Ishikawa (cell line): ENCODE results near the gene WDR83.

Source experiments
- CEBPB ChIP-seq: IDR thresholded peaks from 2 replicates; pipeline ENCODE4 v1.6.1; 2012
- CREB1 ChIP-seq: IDR thresholded peaks from 2 replicates; pipeline ENCODE4 v1.6.1; 2012; ENCODE audit warnings: low read depth
- EGR1 ChIP-seq: IDR thresholded peaks from 2 replicates; pipeline ENCODE4 v1.6.1; 2012
- EP300 ChIP-seq: IDR thresholded peaks from 2 replicates; pipeline ENCODE4 v1.6.1; 2012; ENCODE audit warnings: borderline replicate concordance
- FOXM1 ChIP-seq: IDR thresholded peaks from 2 replicates; pipeline ENCODE4 v1.6.1; 2012; ENCODE audit warnings: low read depth, borderline replicate concordance
- NFIC ChIP-seq: IDR thresholded peaks from 2 replicates; pipeline ENCODE4 v1.6.1; 2012
- RAD21 ChIP-seq: IDR thresholded peaks from 2 replicates; pipeline ENCODE4 v1.6.1; 2012; ENCODE audit warnings: low read depth
- TAF1 ChIP-seq: IDR thresholded peaks from 2 replicates; pipeline ENCODE4 v1.6.1; 2012; ENCODE audit warnings: low read depth, mild to moderate bottlenecking
- TCF12 ChIP-seq: IDR thresholded peaks from 2 replicates; pipeline ENCODE4 v1.6.1; 2012; ENCODE audit warnings: low read depth
- TEAD4 ChIP-seq: IDR thresholded peaks from 2 replicates; pipeline ENCODE4 v1.6.1; 2012
- YY1 ChIP-seq: IDR thresholded peaks from 2 replicates; pipeline ENCODE4 v1.6.1; 2012; ENCODE audit warnings: low read depth
- ZBTB7A ChIP-seq: IDR thresholded peaks from 2 replicates; pipeline ENCODE4 v1.6.1; 2012; ENCODE audit warnings: low read depth
- TF ChIP-seq, protein P1 (sequence below): IDR thresholded peaks from 2 replicates; pipeline ENCODE4 v1.6.1; 2012; ENCODE audit warnings: low read depth, mild to moderate bottlenecking
- TF ChIP-seq, protein P2 (sequence below): IDR thresholded peaks from 2 replicates; pipeline ENCODE4 v1.6.1; 2012
- TF ChIP-seq, protein P3 (sequence below): IDR thresholded peaks from 2 replicates; pipeline ENCODE4 v1.6.1; 2012

WDR83 gene

DNA sequence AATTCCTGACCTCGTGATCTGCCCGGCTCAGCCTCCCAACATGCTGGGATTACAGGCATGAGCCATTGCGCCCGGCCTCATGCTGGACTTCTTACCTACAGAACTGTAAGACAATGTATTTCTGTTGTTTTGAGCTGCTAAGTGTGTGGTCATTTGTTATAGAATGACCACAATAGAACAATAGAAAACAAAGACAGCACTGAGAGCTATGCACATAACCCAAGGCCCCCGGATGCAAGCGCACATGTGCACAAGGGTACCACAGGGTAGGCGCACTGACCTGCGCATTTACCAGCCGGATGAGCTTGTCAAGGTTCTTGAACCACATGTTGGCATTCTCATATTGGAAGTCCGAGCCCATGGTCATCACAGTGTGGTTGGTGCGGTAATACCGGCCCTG is 5.6 kb upstream of the WDR83 start:
- TF ChIP-seq EGR1 (no peak), RAD21 (no peak), TAF1 (no peak), TEAD4 (no peak), TCF12 (no peak), CREB1 (no peak), YY1 (no peak), FOXM1 (no peak), EP300 (no peak), ZBTB7A (no peak), NFIC (no peak)
- TF ChIP-seq, protein P1, sequence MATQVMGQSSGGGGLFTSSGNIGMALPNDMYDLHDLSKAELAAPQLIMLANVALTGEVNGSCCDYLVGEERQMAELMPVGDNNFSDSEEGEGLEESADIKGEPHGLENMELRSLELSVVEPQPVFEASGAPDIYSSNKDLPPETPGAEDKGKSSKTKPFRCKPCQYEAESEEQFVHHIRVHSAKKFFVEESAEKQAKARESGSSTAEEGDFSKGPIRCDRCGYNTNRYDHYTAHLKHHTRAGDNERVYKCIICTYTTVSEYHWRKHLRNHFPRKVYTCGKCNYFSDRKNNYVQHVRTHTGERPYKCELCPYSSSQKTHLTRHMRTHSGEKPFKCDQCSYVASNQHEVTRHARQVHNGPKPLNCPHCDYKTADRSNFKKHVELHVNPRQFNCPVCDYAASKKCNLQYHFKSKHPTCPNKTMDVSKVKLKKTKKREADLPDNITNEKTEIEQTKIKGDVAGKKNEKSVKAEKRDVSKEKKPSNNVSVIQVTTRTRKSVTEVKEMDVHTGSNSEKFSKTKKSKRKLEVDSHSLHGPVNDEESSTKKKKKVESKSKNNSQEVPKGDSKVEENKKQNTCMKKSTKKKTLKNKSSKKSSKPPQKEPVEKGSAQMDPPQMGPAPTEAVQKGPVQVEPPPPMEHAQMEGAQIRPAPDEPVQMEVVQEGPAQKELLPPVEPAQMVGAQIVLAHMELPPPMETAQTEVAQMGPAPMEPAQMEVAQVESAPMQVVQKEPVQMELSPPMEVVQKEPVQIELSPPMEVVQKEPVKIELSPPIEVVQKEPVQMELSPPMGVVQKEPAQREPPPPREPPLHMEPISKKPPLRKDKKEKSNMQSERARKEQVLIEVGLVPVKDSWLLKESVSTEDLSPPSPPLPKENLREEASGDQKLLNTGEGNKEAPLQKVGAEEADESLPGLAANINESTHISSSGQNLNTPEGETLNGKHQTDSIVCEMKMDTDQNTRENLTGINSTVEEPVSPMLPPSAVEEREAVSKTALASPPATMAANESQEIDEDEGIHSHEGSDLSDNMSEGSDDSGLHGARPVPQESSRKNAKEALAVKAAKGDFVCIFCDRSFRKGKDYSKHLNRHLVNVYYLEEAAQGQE: no peak
- TF ChIP-seq, protein P2, sequence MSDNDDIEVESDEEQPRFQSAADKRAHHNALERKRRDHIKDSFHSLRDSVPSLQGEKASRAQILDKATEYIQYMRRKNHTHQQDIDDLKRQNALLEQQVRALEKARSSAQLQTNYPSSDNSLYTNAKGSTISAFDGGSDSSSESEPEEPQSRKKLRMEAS: no peak

DNA sequence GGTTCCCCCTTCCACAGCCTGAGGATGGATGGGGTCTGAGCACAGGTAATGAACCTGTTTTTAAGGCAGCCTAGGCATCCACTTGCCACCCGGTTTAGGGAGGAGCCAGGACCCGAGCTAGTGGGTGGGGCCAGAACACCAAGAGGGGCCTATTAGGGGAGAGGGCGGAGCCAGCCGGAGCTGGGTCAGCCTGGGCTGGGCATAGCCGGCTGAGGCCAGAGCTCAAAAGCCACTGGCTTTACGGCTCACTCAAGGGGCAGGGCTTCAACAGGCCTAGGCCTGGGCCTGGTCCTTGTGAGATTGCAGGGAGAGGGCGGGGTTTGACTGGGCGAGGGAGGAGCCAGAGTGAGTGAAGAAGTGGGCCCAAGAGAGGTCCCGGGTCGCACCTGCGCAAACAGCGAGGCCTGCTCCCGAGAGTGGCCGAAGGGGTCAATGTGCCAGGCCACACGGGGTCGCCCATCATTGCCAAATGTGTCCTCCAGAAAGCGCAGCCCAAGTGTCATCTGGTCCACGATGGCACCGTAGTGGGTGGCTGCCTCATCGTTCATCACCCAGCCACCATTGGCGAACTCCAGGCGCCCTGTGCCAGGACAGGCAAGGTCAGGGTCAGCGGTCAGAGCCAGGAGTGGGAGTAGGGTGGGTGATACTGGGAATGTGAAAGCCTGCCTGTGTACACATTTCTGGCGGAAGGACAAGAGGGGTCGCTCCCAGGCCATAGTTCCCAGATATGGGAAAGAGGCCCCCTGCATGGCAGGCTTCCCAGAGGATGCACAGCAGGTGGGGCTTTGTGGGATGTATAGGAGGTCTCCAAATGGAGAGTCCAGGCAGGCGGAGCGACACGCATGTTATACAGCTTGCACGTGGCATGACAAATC is 2.0 kb upstream of the WDR83 start:
- TF ChIP-seq, protein P1: no peak
- TF ChIP-seq RAD21 (no peak), YY1 (no peak), TCF12 (no peak), EP300 (no peak), FOXM1 (no peak), EGR1 (no peak), TEAD4 (no peak), ZBTB7A (no peak), TAF1 (no peak), CEBPB (no peak), CREB1 (no peak), NFIC (no peak)
- TF ChIP-seq, protein P2: no peak
- TF ChIP-seq, protein P3, sequence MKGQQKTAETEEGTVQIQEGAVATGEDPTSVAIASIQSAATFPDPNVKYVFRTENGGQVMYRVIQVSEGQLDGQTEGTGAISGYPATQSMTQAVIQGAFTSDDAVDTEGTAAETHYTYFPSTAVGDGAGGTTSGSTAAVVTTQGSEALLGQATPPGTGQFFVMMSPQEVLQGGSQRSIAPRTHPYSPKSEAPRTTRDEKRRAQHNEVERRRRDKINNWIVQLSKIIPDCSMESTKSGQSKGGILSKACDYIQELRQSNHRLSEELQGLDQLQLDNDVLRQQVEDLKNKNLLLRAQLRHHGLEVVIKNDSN: no peak

DNA sequence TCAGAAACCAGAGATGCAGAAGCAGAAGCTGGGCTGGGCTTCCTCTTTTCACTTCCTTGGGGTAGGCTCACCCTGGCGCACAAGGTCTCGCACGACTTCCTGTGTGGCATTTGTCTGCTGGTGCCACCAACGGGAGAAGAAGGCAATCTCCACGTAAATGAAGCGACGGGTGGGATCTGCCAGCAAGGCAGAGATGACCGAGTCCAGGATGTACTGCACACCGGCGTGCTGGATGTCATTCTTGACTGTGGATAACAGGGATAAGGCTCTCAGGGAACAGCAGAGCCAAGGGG is 1.4 kb upstream of the WDR83 start:
- TF ChIP-seq RAD21 (no peak), YY1 (no peak)

DNA sequence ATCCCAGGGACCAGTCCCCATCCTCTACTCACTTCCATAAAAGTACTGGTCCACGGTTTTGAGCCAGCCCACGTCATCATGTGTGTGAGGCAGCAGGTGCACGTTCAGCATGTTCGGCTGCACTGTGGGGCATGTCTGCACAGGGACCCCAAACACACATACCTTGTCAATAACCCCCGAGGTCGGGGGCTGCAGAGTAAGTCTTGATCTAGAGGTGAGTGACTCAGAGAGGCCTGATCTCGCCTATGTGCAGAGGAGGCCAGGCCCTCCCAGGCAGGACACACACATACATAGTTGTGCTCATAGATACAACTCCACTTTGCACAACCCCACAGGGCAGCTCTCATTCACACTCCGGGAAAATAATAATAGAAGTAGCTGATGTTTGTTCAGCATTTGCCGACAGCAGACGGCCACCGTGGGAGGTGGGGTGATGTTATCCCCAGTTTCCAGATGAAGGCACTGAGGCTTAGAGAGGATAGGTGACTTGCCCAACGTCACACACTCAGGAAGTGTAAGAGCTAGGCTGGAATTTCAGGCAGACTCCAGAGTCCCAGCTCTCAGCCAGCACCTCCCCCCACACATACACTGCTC is 839 bp upstream of the WDR83 start:
- no peak for TF ChIP-seq ZBTB7A
- TF ChIP-seq CREB1: no peak
- no peak for TF ChIP-seq NFIC
- no peak for TF ChIP-seq YY1
- TF ChIP-seq, protein P1: no peak
- TF ChIP-seq TEAD4: no peak

DNA sequence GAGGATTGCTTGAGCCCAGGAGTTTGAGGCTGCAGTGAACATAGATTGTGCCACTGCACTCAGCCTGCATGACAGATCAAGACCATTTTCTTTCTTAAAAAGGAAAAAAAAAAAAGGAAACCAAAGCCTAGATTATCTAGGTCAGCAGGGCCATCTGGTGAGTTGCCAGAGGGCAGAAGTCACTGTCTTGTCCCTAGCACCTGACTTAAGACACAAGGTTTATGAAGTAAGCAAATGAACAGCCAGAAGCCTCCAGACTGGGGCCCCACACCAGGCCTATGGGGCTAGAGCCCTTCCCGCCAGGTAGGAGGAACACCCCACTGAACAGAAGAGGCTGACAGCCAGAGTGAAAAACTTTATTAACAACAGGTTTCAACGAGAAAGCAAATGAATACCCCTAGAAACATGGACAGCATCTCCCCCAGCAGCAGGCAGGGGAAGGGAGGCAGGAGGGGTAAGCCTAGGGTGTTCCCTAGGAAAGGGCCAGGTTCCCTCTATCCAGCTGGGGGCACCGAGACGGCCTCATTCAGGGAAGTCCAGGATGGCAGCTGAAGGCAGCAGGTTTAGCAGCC is 1.2 kb downstream of the WDR83 start:
- TF ChIP-seq TEAD4 (no peak), CREB1 (no peak), TAF1 (no peak), TCF12 (no peak), FOXM1 (no peak)
